ENCODE measurements around the gene CHMP6. TPM values are rescaled to one million over a fixed set of nuclear protein-coding genes. Genes with fewer than 3 reads are reported as not detected.

Gene CHMP6
- total RNA-seq, 2 experiments from 2014 or later: 13.9 to 16.7 TPM

- H3K36me3 Mint-ChIP-seq (ENCODE audit: low read depth): peaks cover 5% of the 10 kb centered on the region
- ChIA-PET CTCF (no interaction called here), POLR2A (interaction anchor here (0.6 to 2.6 kb wide), 2 partner anchors 9 to 15 kb away, joined by 3 to 8 read pairs; partner anchors contain the start of gene CHMP6)
- TF ChIP-seq, protein P1, sequence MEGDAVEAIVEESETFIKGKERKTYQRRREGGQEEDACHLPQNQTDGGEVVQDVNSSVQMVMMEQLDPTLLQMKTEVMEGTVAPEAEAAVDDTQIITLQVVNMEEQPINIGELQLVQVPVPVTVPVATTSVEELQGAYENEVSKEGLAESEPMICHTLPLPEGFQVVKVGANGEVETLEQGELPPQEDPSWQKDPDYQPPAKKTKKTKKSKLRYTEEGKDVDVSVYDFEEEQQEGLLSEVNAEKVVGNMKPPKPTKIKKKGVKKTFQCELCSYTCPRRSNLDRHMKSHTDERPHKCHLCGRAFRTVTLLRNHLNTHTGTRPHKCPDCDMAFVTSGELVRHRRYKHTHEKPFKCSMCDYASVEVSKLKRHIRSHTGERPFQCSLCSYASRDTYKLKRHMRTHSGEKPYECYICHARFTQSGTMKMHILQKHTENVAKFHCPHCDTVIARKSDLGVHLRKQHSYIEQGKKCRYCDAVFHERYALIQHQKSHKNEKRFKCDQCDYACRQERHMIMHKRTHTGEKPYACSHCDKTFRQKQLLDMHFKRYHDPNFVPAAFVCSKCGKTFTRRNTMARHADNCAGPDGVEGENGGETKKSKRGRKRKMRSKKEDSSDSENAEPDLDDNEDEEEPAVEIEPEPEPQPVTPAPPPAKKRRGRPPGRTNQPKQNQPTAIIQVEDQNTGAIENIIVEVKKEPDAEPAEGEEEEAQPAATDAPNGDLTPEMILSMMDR (IDR thresholded peaks at IDR 0.05): no peak
- peaks cover 19% of the 10 kb centered on the region for H3K27me3 Mint-ChIP-seq
- DNase-seq (no peak), ATAC-seq (no peak)
- peaks cover 11% of the 10 kb centered on the region for H3K4me1 Mint-ChIP-seq (ENCODE audit: low read depth)
- H3K27ac Mint-ChIP-seq: no peak overlapping the region
- no peak overlapping the region for H3K4me3 Mint-ChIP-seq
- no peaks in the 10 kb centered on the region for H3K9me3 Mint-ChIP-seq
- intact Hi-C loops (cut with micrococcal nuclease): no loop called here
These were observed 9.2 kb downstream of the CHMP6 start for GRCh38 chr17:81000631-81001357.

DNA sequence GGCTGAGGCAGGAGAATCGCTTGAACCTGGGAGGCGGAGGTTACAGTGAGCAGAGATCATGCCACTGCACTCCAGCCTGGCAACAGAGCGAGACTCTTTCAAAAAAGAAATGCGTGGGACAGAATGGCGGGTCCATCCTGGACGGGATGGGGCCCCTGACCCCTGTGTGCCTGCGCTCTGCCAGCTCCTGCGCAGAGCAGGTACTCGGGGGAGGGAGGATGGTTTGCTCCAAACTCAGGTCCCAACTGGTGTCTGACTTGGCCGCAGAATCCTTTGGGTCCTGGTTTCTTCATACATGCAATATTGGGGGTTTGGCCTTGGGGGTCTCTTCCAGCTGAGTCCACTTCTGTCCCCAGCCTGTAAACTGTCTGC is 10.4 kb downstream of the CHMP6 start:
- TF ChIP-seq, protein P1 (IDR thresholded peaks at IDR 0.05): no peak
- CTCF ChIA-PET: interaction anchor here (1.0 kb wide), 2 partner anchors 21 to 100 kb away, joined by 3 to 4 read pairs; no protein-coding TSS in a partner anchor
- Mint-ChIP-seq H3K9me3 (no peaks in the 10 kb centered on the region), H3K27ac (no peak overlapping the region), H3K36me3 (ENCODE audit: low read depth) (peaks cover 5% of the 10 kb centered on the region), H3K4me3 (no peak overlapping the region), H3K4me1 (ENCODE audit: low read depth) (peaks cover 11% of the 10 kb centered on the region), H3K27me3 (peaks cover 25% of the 10 kb centered on the region)
- POLR2A ChIA-PET: interaction anchor here (0.6 to 2.6 kb wide), 2 partner anchors 10 to 236 kb away, joined by 3 to 8 read pairs; partner anchors contain the start of gene CHMP6
- ATAC-seq (no peak), DNase-seq (no peak)
- intact Hi-C loops (cut with micrococcal nuclease): no loop called here

DNA sequence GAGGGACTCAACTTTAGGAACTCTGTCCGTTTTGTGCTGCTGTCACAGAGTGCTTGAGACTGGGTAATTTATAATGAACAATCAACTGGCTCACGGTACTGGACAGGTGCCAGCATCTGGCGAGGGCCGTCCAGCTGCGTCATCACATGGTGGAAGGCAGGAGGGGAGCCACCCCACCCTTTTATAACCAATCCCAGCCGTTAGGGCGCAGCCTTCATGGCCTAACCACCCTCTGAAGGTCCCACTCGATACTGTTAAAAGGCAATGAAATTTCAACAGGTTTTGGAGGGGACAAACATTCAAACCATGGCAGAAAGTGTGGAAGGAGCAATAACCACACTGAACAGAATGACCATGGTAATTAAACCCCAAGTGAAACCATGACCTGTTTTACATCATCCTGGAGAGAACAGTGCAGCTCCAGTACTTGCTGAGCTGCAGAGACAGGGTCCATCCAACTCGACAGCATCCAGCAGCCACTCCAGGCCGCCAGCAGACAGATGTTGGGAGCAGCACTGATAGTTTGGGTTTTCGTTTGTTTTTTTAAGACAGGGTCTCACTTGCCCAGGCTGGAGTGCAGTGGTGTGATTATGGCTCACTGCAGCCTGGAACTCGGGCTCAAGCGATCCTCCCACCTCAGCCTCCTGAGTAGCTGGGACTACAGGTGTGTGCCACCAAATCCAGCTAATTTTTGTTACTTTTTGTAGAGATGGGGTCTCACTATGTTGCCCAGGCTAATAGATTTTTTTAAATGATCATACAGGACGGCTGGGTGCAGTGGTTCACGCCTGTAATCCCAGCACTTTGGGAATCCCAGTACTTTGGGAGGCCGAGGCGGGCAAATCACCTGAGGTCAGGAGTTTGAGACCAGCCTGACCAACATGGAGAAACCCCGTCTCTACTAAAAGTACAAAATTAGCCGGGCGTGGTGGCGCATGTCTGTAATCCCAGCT is 11.0 kb downstream of the CHMP6 start:
- DNase-seq (no peak), ATAC-seq (no peak)
- Mint-ChIP-seq H3K36me3 (ENCODE audit: low read depth) (peaks cover 5% of the 10 kb centered on the region), H3K9me3 (no peaks in the 10 kb centered on the region), H3K27me3 (peaks cover 25% of the 10 kb centered on the region), H3K27ac (no peak overlapping the region), H3K4me1 (ENCODE audit: low read depth) (peaks cover 11% of the 10 kb centered on the region), H3K4me3 (no peak overlapping the region)
- CTCF ChIA-PET: interaction anchor here (0.7 to 1.0 kb wide), 3 partner anchors 12 to 99 kb away, joined by 3 to 4 read pairs (median 3); no protein-coding TSS in a partner anchor
- POLR2A ChIA-PET: interaction anchor here (2.6 kb wide), 1 partner anchor 10 kb away, joined by 8 read pairs; the partner anchor contains the start of gene CHMP6
- intact Hi-C loops (cut with micrococcal nuclease): no loop called here
- TF ChIP-seq, protein P1 (IDR thresholded peaks at IDR 0.05): no peak

GRCh38 chr17:81003711-81004475 is 12.3 kb downstream of the CHMP6 start:
- peaks cover 11% of the 10 kb centered on the region for H3K4me1 Mint-ChIP-seq (ENCODE audit: low read depth)
- no peaks in the 10 kb centered on the region for H3K9me3 Mint-ChIP-seq
- CTCF ChIA-PET: interaction anchor here (0.8 to 1.0 kb wide), 2 partner anchors 17 to 20 kb away, joined by 3 read pairs; no protein-coding TSS in a partner anchor
- H3K27ac Mint-ChIP-seq: no peak overlapping the region
- POLR2A ChIA-PET: interaction anchor here (0.6 kb wide), 1 partner anchor 10 kb away, joined by 3 read pairs; no protein-coding TSS in a partner anchor
- H3K27me3 Mint-ChIP-seq: peaks cover 25% of the 10 kb centered on the region
- H3K36me3 Mint-ChIP-seq (ENCODE audit: low read depth): peaks cover 3% of the 10 kb centered on the region
- DNase-seq: no peak
- peak overlapping the region; percentile 46 for H3K4me3 Mint-ChIP-seq
- peak; percentile 15 for ATAC-seq
- TF ChIP-seq, protein P1 (IDR thresholded peaks at IDR 0.05): no peak
- intact Hi-C loops (cut with micrococcal nuclease): no loop called here

Measured in activated CD8-positive, alpha-beta T cell treated with anti-CD3 and anti-CD28 coated beads for 36 hours (primary cell).